WTC11 (cell line): ENCODE measurements around the gene SEMA5B.

Experiments
- CTCF ChIP-seq: fragments of 200-600 bp; IDR thresholded peaks from 2 replicates; pipeline ENCODE4 v1.8.0; 2022; ENCODE audit warnings: antibody characterized with exemption
- TF ChIP-seq, protein P1 (sequence below): sonication (generic); formaldehyde crosslinking; IDR thresholded peaks from 2 replicates; pipeline ENCODE4 v1.8.0; 2023; ENCODE audit warnings: mild to moderate bottlenecking, missing genetic modification reagents

DNA sequence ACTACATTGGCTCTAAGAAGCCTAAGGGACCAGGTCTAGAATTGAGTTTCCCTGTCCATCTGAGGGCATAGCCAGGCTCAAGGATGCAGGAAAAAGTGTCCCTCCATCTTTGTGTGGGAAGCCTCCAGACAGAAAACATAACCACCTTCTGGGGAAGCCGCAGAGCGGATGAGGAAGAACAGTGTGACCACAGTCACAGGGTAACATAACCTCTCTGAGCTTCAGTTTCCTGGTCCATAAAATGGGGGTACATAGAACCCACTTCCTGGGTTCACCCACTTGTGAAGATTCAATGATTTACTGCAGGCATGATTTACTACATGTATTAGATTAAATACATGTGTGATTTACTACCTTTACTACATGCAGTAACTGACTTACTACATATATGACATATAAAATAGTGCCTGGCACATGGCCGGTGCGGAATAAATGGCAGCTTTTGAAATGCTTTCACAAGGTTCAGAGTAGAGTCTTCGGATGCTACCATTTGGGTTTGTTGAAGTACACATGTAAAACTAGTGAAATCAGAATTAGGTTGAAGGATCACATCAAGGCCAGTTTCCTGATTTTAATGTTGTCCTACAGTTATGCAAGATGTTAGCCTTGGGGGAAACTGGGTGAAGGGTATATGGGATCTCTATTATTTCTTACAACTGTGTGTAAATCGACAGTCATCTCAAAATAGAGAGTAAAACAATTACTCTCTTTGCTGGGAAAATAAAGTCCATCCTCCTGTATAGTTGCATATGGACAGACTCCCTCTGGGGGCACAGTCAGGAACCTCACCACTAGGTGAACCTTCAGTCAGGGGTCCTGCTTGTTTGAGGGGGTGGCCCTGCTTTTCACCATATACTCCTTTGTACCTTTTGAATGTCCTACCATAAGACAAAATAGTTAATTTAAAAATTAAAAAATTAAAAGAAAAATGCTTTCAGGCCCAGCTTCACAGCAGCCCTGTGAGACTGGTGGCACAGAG lies 86.0 kb downstream of the SEMA5B start:
- TF ChIP-seq, protein P1, sequence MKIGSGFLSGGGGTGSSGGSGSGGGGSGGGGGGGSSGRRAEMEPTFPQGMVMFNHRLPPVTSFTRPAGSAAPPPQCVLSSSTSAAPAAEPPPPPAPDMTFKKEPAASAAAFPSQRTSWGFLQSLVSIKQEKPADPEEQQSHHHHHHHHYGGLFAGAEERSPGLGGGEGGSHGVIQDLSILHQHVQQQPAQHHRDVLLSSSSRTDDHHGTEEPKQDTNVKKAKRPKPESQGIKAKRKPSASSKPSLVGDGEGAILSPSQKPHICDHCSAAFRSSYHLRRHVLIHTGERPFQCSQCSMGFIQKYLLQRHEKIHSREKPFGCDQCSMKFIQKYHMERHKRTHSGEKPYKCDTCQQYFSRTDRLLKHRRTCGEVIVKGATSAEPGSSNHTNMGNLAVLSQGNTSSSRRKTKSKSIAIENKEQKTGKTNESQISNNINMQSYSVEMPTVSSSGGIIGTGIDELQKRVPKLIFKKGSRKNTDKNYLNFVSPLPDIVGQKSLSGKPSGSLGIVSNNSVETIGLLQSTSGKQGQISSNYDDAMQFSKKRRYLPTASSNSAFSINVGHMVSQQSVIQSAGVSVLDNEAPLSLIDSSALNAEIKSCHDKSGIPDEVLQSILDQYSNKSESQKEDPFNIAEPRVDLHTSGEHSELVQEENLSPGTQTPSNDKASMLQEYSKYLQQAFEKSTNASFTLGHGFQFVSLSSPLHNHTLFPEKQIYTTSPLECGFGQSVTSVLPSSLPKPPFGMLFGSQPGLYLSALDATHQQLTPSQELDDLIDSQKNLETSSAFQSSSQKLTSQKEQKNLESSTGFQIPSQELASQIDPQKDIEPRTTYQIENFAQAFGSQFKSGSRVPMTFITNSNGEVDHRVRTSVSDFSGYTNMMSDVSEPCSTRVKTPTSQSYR: no peak
- TF ChIP-seq CTCF: 0 out of 2 replicates have a peak, but pooled peaks have one; percentile 13
